ENCODE results near the gene CIBAR2.

Gene CIBAR2

GRCh38 chr16:85112364-85112763 is at the start of gene CIBAR2:
CIBAR2 (minus strand) TSS chr16:85112472; CDS start chr16:85112352, 120 bp downstream.
- DNase-seq (ENCODE audit: low read depth), result no peak

- DNase-seq (ENCODE audit: low read depth), result no peak
Observed at GRCh38 chr16:85159179-85159980, 47.1 kb upstream of the CIBAR2 start.

GRCh38 chr16:85158743-85159178 is 46.5 kb upstream of the CIBAR2 start:
- no peak for DNase-seq (ENCODE audit: low read depth)

- no peak for DNase-seq (ENCODE audit: low read depth)
Observed at GRCh38 chr16:85157813-85158742, 45.8 kb upstream of the CIBAR2 start.

GRCh38 chr16:85157372-85157771 is 45.1 kb upstream of the CIBAR2 start:
- DNase-seq (ENCODE audit: low read depth), result no peak

- DNase-seq (ENCODE audit: low read depth), result no peak
Observed at GRCh38 chr16:85156869-85157268, 44.6 kb upstream of the CIBAR2 start.

GRCh38 chr16:85156440-85156839 is 44.2 kb upstream of the CIBAR2 start:
- no peak for DNase-seq (ENCODE audit: low read depth)

GRCh38 chr16:85153656-85154091 is 41.4 kb upstream of the CIBAR2 start:
- DNase-seq (ENCODE audit: low read depth), result no peak

- no peak for DNase-seq (ENCODE audit: low read depth)
Observed at GRCh38 chr16:85153046-85153445, 40.8 kb upstream of the CIBAR2 start.

GRCh38 chr16:85152414-85153030 is 40.2 kb upstream of the CIBAR2 start:
- no peak for DNase-seq (ENCODE audit: low read depth)

- no peak for DNase-seq (ENCODE audit: low read depth)
Observed at GRCh38 chr16:85151603-85152413, 39.5 kb upstream of the CIBAR2 start.

- no peak for DNase-seq (ENCODE audit: low read depth)
Observed at GRCh38 chr16:85151079-85151602, 38.9 kb upstream of the CIBAR2 start.

GRCh38 chr16:85150331-85150940 is 38.2 kb upstream of the CIBAR2 start:
- no peak for DNase-seq (ENCODE audit: low read depth)

- no peak for DNase-seq (ENCODE audit: low read depth)
Observed at GRCh38 chr16:85149776-85150175, 37.5 kb upstream of the CIBAR2 start.

- DNase-seq (ENCODE audit: low read depth), result no peak
Observed at GRCh38 chr16:85148931-85149330, 36.7 kb upstream of the CIBAR2 start.

GRCh38 chr16:85146922-85147651 is 34.8 kb upstream of the CIBAR2 start:
- DNase-seq (ENCODE audit: low read depth), result no peak

GRCh38 chr16:85146532-85146797 is 34.2 kb upstream of the CIBAR2 start:
- DNase-seq (ENCODE audit: low read depth), result no peak

GRCh38 chr16:85145734-85146531 is 33.7 kb upstream of the CIBAR2 start:
- no peak for DNase-seq (ENCODE audit: low read depth)

GRCh38 chr16:85145188-85145587 is 32.9 kb upstream of the CIBAR2 start:
- DNase-seq (ENCODE audit: low read depth), result no peak

Measured in stimulated activated CD8-positive, alpha-beta memory T cell treated with anti-CD3 and anti-CD28 coated beads, Interleukin-12 subunit alpha, Interleukin-12 subunit beta, amount 100 ng/mL, for 4 hours (primary cell).